Urinary bladder (tissue), 4 donors: ENCODE measurements around the gene TGFB1I1. TPM values are rescaled to one million over a fixed set of nuclear protein-coding genes. Genes with fewer than 3 reads are reported as not detected.
"Not testable (repeated sequence)": the region's sequence is repeated elsewhere in the genome, so short reads cannot be mapped to it uniquely, and the experiment has no call there.

Experiments
- DNase-seq: peaks from one replicate; pipeline ENCODE4 v3.0.0-alpha.2; 2015; ENCODE audit errors: extremely low spot score
- H3K27ac ChIP-seq: one replicate; pipeline ENCODE4 v1.5.1; 2013; ENCODE audit warnings: low read depth, mild to moderate bottlenecking, moderate library complexity
- H3K36me3 ChIP-seq: one replicate; pipeline ENCODE4 v1.6.1; 2013; ENCODE audit warnings: mild to moderate bottlenecking, moderate library complexity; ENCODE audit not compliant: insufficient read depth
- H3K4me1 ChIP-seq: one replicate; pipeline ENCODE4 v1.6.1; 2013; ENCODE audit warnings: mild to moderate bottlenecking, moderate library complexity; ENCODE audit not compliant: insufficient read depth
- H3K4me3 ChIP-seq: one replicate; pipeline ENCODE4 v1.5.1; 2013; ENCODE audit warnings: low read depth, low read length
- WGBS: extraction: QIAGEN DNeasy Blood & Tissue Kit; methylation state at CpG from one replicate; pipeline ENCODE4 v1.1.7; 2013; 5-methylcytosine and 5-hydroxymethylcytosine counted together
- polyA plus RNA-seq: library from polyadenylated mRNA; stranded (reverse); fragments of 200-250 nt; gene quantifications from one replicate; pipeline ENCODE4 v1.2.3, GENCODE V29; 2013
- total RNA-seq: library from RNA; depleted of rRNA; stranded (reverse); fragments of >200 nt; gene quantifications from one replicate; pipeline ENCODE4 v1.2.3, GENCODE V29; 2014
- donor health status: healthy with polysubstance abuse.
- donor health status: healthy.

The TGFB1I1 gene
- total and polyA plus RNA-seq, 2 donors: 76.2 to 341 TPM

GRCh38 chr16:31513884-31514283 is 41.9 kb downstream of the TGFB1I1 start:
- no peak for DNase-seq
- no peak overlapping the region for H3K27ac ChIP-seq
- H3K36me3 ChIP-seq: no peaks in the 10 kb centered on the region
- peaks cover 1% of the 10 kb centered on the region for H3K4me1 ChIP-seq
- H3K4me3 ChIP-seq: no peak overlapping the region

GRCh38 chr16:31517800-31518402 is 45.9 kb downstream of the TGFB1I1 start:
- 73% methylated on average over 4 of the region's 4 CpGs for WGBS
- DNase-seq: no peak
- H3K27ac ChIP-seq: no peak overlapping the region
- no peak overlapping the region for H3K4me3 ChIP-seq
- H3K4me1 ChIP-seq: no peaks in the 10 kb centered on the region
- H3K36me3 ChIP-seq: no peaks in the 10 kb centered on the region

GRCh38 chr16:31519759-31520431 is 47.9 kb downstream of the TGFB1I1 start:
- no peaks in the 10 kb centered on the region for H3K36me3 ChIP-seq
- no peak overlapping the region for H3K27ac ChIP-seq
- 73% methylated on average over 2 of the region's 2 CpGs for WGBS
- H3K4me1 ChIP-seq: no peaks in the 10 kb centered on the region
- H3K4me3 ChIP-seq: no peak overlapping the region
- DNase-seq: no peak

- no peaks in the 10 kb centered on the region for H3K36me3 ChIP-seq
- no peak overlapping the region for H3K27ac ChIP-seq
- no peaks in the 10 kb centered on the region for H3K4me1 ChIP-seq
- no peak overlapping the region for H3K4me3 ChIP-seq
- 92% methylated on average over 3 of the region's 3 CpGs for WGBS
- DNase-seq: no peak
Measured at GRCh38 chr16:31521368-31521767, 49.4 kb downstream of the TGFB1I1 start.

GRCh38 chr16:31522071-31522470 is 50.1 kb downstream of the TGFB1I1 start:
- no peak overlapping the region for H3K4me3 ChIP-seq
- 88% methylated on average over 6 of the region's 6 CpGs for WGBS
- H3K27ac ChIP-seq: no peak overlapping the region
- DNase-seq: no peak
- no peaks in the 10 kb centered on the region for H3K36me3 ChIP-seq
- H3K4me1 ChIP-seq: no peaks in the 10 kb centered on the region

GRCh38 chr16:31523768-31524167 is 51.8 kb downstream of the TGFB1I1 start:
- H3K36me3 ChIP-seq, DNase-seq, H3K27ac ChIP-seq, H3K4me1 ChIP-seq, H3K4me3 ChIP-seq: not testable (repeated sequence)
- WGBS: 79% methylated on average over 3 of the region's 6 CpGs

- Histone ChIP-seq H3K4me3 (no peak overlapping the region), H3K27ac (no peak overlapping the region), H3K36me3 (no peaks in the 10 kb centered on the region), H3K4me1 (no peaks in the 10 kb centered on the region)
- no peak for DNase-seq
- WGBS: 88% methylated on average over 3 of the region's 3 CpGs
Measured at GRCh38 chr16:31525113-31525512, 53.2 kb downstream of the TGFB1I1 start.

Other genes with a start within 250 kb of the TGFB1I1 start
- gene ITGAM, start 212.2 kb upstream of the TGFB1I1 start, total RNA-seq: 6.9 TPM
- gene ITGAM, start 212.2 kb upstream of the TGFB1I1 start, polyA plus RNA-seq: 6.5 TPM
- 2.2 TPM for gene ITGAX, start 117.0 kb upstream of the TGFB1I1 start, total RNA-seq
- 3.3 TPM for gene ITGAX, start 117.0 kb upstream of the TGFB1I1 start, polyA plus RNA-seq
- gene ITGAD, start 78.8 kb upstream of the TGFB1I1 start, total RNA-seq: 0.21 TPM
- 0.05 TPM for gene ITGAD, start 78.8 kb upstream of the TGFB1I1 start, polyA plus RNA-seq
- not detected for gene COX6A2, start 43.8 kb upstream of the TGFB1I1 start, total RNA-seq
- gene COX6A2, start 43.8 kb upstream of the TGFB1I1 start, polyA plus RNA-seq: not detected
- gene ZNF843, start 29.4 kb upstream of the TGFB1I1 start, total RNA-seq: 0.79 TPM
- gene ZNF843, start 29.4 kb upstream of the TGFB1I1 start, polyA plus RNA-seq: 0.76 TPM
- 5.4 TPM for gene ARMC5, start 12.7 kb upstream of the TGFB1I1 start, total RNA-seq
- gene ARMC5, start 12.7 kb upstream of the TGFB1I1 start, polyA plus RNA-seq: 13.1 TPM
- 0.42 TPM for gene SLC5A2, start 11.0 kb downstream of the TGFB1I1 start, total RNA-seq
- gene SLC5A2, start 11.0 kb downstream of the TGFB1I1 start, polyA plus RNA-seq: 2.8 TPM
- 59.4 TPM for gene RUSF1, start 36.2 kb downstream of the TGFB1I1 start, total RNA-seq
- 59.4 TPM for gene RUSF1, start 36.2 kb downstream of the TGFB1I1 start, polyA plus RNA-seq
- 9.2 TPM for gene AHSP, start 55.7 kb downstream of the TGFB1I1 start, total RNA-seq
- not detected for gene AHSP, start 55.7 kb downstream of the TGFB1I1 start, polyA plus RNA-seq